Spinal cord (tissue), 10 donors: ENCODE measurements around the gene HMGCL. TPM values are rescaled to one million over a fixed set of nuclear protein-coding genes. Genes with fewer than 3 reads are reported as not detected.
"Not testable (repeated sequence)": the region's sequence is repeated elsewhere in the genome, so short reads cannot be mapped to it uniquely, and the experiment has no call there.

Source experiments
- DNase-seq, 6 donors: peaks; one replicate each; pipeline versions ENCODE4 v3.0.0 to v3.0.0-alpha.2; 2013 to 2015; ENCODE audit warnings: low spot score in 6 of 6, low read depth in 4 of 6
- H3K27ac ChIP-seq: one replicate; pipeline ENCODE4 v1.5.1; 2013; ENCODE audit warnings: low read depth, low read length, control low read depth
- H3K27me3 ChIP-seq: one replicate; pipeline ENCODE4 v1.6.1; 2013; ENCODE audit warnings: low read length; ENCODE audit not compliant: control insufficient read depth, insufficient read depth
- H3K36me3 ChIP-seq: one replicate; pipeline ENCODE4 v1.6.1; 2013; ENCODE audit warnings: low read length; ENCODE audit not compliant: control insufficient read depth, insufficient read depth
- H3K4me1 ChIP-seq: one replicate; pipeline ENCODE4 v1.6.1; 2013; ENCODE audit warnings: low read length; ENCODE audit not compliant: control insufficient read depth, insufficient read depth
- H3K4me3 ChIP-seq: one replicate; pipeline ENCODE4 v1.5.1; 2013; ENCODE audit warnings: low read depth, low read length, control low read depth
- H3K9me3 ChIP-seq: one replicate; pipeline ENCODE4 v1.6.1; 2013; ENCODE audit warnings: low read length; ENCODE audit not compliant: control insufficient read depth, insufficient read depth
- WGBS: methylation state at CpG from one replicate; pipeline ENCODE4 v1.1.5; 2013; ENCODE audit warnings: missing lambda C conversion rate; ENCODE audit not compliant: insufficient coverage; 5-methylcytosine and 5-hydroxymethylcytosine counted together
- polyA plus RNA-seq, 2 donors: library from polyadenylated mRNA; unstranded; fragments of 120-200 nt; gene quantifications; one replicate each; pipeline ENCODE4 v1.2.1, GENCODE V29; 2013; ENCODE audit not compliant: insufficient read length in 2 of 2
- total RNA-seq, 2 donors: library from RNA; depleted of rRNA in 1 of 2; stranded (reverse); fragments of 120-200 nt in 1 of 2; fragments of >200 nt in 1 of 2; gene quantifications; one replicate each; pipeline versions ENCODE4 v1.2.3 to v1.2.4, GENCODE V29; 2013 to 2014
- donor health status: healthy.

Gene HMGCL
- total and polyA plus RNA-seq, 4 donors: 18.7 to 45.2 (median 24.4) TPM

DNA sequence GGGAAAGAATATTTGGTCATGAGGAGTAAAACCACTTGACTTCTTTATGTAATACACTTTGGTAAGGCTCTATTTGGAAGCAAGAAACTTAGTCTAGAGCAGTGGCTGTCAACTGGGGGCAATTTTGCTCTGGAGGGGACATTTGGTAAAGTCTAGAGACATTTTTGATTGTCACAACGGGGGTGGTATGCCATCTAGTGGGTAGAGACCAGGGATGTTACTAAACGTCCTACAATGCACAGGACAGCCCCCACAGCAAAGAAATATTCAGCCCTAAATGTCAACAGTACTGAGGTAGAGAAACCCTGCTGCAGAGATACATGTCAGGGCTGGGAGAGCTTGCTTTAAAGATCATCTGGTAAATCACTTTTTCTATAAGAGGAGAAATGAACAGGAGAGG lies 29.3 kb upstream of the HMGCL start:
- Histone ChIP-seq H3K9me3 (no peaks in the 10 kb centered on the region), H3K27ac (no peak overlapping the region), H3K4me1 (no peaks in the 10 kb centered on the region), H3K4me3 (no peak overlapping the region), H3K36me3 (peaks cover 30% of the 10 kb centered on the region), H3K27me3 (no peaks in the 10 kb centered on the region)
- no peak for DNase-seq
- WGBS: no CpG with 5 or more reads among the region's 2 CpGs

GRCh38 chr1:23853124-23853523 lies 27.9 kb upstream of the HMGCL start:
- H3K4me3 ChIP-seq, DNase-seq, H3K9me3 ChIP-seq, H3K27me3 ChIP-seq, H3K27ac ChIP-seq, H3K4me1 ChIP-seq: not testable (repeated sequence)
- WGBS: 98% methylated on average over 7 of the region's 34 CpGs
- H3K36me3 ChIP-seq: peaks cover 19% of the 10 kb centered on the region

DNA sequence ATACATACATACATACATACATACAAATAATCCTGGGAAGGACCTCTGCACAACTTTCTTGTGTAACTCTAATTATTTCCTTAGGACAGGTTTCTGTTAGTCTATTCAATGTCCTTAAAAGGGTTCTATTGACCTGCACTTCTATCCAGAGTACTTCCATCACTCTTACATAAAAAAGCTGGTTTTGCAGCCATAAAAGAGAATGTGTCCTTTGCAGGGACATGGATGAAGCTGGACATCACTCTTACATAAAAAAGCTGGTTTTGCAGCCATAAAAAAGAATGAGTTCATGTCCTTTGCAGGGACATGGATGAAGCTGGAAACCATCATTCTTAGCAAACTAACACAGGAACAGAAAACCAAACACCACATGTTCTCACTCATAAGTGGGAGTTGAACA lies 26.2 kb upstream of the HMGCL start:
- not testable (repeated sequence) for H3K4me3 ChIP-seq, H3K4me1 ChIP-seq, DNase-seq, H3K27ac ChIP-seq, H3K27me3 ChIP-seq, H3K9me3 ChIP-seq
- peaks cover 15% of the 10 kb centered on the region for H3K36me3 ChIP-seq

- 96% methylated on average over 4 of the region's 12 CpGs for WGBS
- H3K27ac ChIP-seq: no peak overlapping the region
- peaks cover 18% of the 10 kb centered on the region for H3K36me3 ChIP-seq
- no peak overlapping the region for H3K4me3 ChIP-seq
- H3K9me3 ChIP-seq: no peaks in the 10 kb centered on the region
- DNase-seq: no peak
- no peaks in the 10 kb centered on the region for H3K27me3 ChIP-seq
- no peaks in the 10 kb centered on the region for H3K4me1 ChIP-seq
These were observed 23.7 kb upstream of the HMGCL start for GRCh38 chr1:23848673-23849616.

- not testable (repeated sequence) for DNase-seq, H3K4me3 ChIP-seq
- H3K36me3 ChIP-seq: peaks cover 18% of the 10 kb centered on the region
These were observed 22.4 kb upstream of the HMGCL start for GRCh38 chr1:23847482-23848095.

DNA sequence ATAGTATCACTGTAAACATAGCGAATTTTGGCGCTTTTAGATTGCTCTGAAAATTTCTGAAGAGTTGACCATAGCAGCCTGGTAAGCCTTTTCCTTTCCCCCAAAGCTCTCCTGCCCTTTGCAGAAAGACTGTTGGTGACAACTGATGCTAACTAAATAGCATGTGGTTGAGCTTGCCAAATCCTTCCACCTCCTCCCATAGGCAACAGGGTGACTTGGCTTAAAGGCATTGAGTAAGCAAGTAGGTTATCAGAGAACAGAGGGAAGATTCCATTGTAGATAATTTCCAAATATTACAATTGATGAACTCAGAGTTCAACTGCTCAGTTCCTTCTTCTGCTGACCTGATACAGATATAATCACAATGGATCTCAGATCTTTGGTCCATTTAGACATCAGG lies 19.9 kb upstream of the HMGCL start:
- Histone ChIP-seq H3K9me3 (no peaks in the 10 kb centered on the region), H3K4me1 (no peaks in the 10 kb centered on the region), H3K36me3 (peaks cover 14% of the 10 kb centered on the region), H3K4me3 (no peak overlapping the region), H3K27me3 (peaks cover 2% of the 10 kb centered on the region), H3K27ac (no peak overlapping the region)
- no CpG with 5 or more reads among the region's 2 CpGs for WGBS
- DNase-seq: no peak

More at GRCh38 chr1:23847482-23848095, 22.4 kb upstream of the HMGCL start:
- H3K4me1 ChIP-seq, H3K9me3 ChIP-seq, H3K27ac ChIP-seq, H3K27me3 ChIP-seq: not testable (repeated sequence)
- no CpG with 5 or more reads among the region's 2 CpGs for WGBS

DNA sequence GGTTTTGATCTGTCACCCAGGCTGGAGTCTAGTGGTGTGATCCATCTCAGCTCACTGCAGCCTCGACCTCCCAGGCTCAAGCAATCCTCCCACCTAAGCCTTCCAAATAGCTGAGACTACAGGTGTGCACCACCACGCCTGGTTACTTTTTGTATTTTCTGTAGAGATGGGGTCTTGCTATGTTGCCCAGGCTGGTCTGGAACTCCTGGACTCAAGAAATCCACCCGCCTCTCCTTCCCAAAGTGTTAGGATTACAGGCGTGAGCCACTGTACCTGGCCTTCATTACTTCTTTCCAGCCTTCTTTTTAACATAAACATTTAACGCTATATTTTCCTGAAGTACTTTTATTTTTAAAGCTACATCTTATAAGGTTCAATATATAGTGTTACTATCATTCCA lies 18.4 kb upstream of the HMGCL start:
- Histone ChIP-seq H3K36me3 (peaks cover 10% of the 10 kb centered on the region), H3K9me3 (no peaks in the 10 kb centered on the region), H3K27me3 (peaks cover 2% of the 10 kb centered on the region), H3K4me1 (peaks cover under 1% of the 10 kb centered on the region), H3K4me3 (no peak overlapping the region), H3K27ac (no peak overlapping the region)
- WGBS: 80% methylated on average over 1 of the region's 5 CpGs
- DNase-seq: no peak

- Histone ChIP-seq H3K9me3 (no peaks in the 10 kb centered on the region), H3K27ac (no peak overlapping the region), H3K27me3 (peaks cover 12% of the 10 kb centered on the region), H3K4me3 (no peak overlapping the region), H3K4me1 (peaks cover 9% of the 10 kb centered on the region), H3K36me3 (no peaks in the 10 kb centered on the region)
- peak in 3 of 6 donors; percentile 2 to 48 (median 47) for DNase-seq
- 0% methylated on average over 4 of the region's 21 CpGs for WGBS
These were observed 13.2 kb upstream of the HMGCL start for GRCh38 chr1:23838401-23838866.

- Histone ChIP-seq H3K27ac (no peak overlapping the region), H3K36me3 (no peaks in the 10 kb centered on the region), H3K4me1 (peaks cover 9% of the 10 kb centered on the region), H3K9me3 (no peaks in the 10 kb centered on the region), H3K27me3 (peaks cover 12% of the 10 kb centered on the region), H3K4me3 (no peak overlapping the region)
- DNase-seq: no peak
- WGBS: 30% methylated on average over 9 of the region's 13 CpGs
These were observed 12.7 kb upstream of the HMGCL start for GRCh38 chr1:23837908-23838307.
